Mucosa of descending colon (tissue), 3 donors: Measurements from ENCODE around the gene SDK2. TPM values are rescaled to one million over a fixed set of nuclear protein-coding genes. Genes with fewer than 3 reads are reported as not detected.
A peak's percentile ranks its signal among the peaks of the same experiment; 100 is the strongest.
"Not testable (repeated sequence)": the region's sequence is repeated elsewhere in the genome, so short reads cannot be mapped to it uniquely, and the experiment has no call there.

Source experiments
- ATAC-seq: fragments of 200-7000 bp; cut with Tn5 transposase; one replicate; pipeline ENCODE4 v1.9.1; 2020; ENCODE audit warnings: mild to moderate bottlenecking, moderate library complexity
- DNase-seq, 3 donors: peaks; one replicate each; pipeline ENCODE4 v3.0.0-alpha.2; 2020
- H3K36me3 ChIP-seq: fragments of 200-600 bp; one replicate; pipeline ENCODE4 v1.8.0; 2021; ENCODE audit warnings: low read depth, mild to moderate bottlenecking
- H3K4me1 ChIP-seq: fragments of 200-600 bp; one replicate; pipeline ENCODE4 v1.8.0; 2021; ENCODE audit warnings: low read depth, mild to moderate bottlenecking
- H3K4me3 ChIP-seq: fragments of 200-600 bp; one replicate; pipeline ENCODE4 v1.8.0; 2021; ENCODE audit warnings: mild to moderate bottlenecking
- H3K9me3 ChIP-seq: fragments of 200-600 bp; one replicate; pipeline ENCODE4 v1.8.0; 2021; ENCODE audit warnings: mild to moderate bottlenecking
- intact Hi-C, 2 donors: fragments of 100-400 bp; cut with DNase I in 1 of 2; cut with micrococcal nuclease in 1 of 2; formaldehyde crosslinking; loops; one replicate each; pipeline versions ENCODE4 v1.11.0 to v1.11.1; 2022; cut with DNase I, micrococcal nuclease
- total RNA-seq, 3 donors: library from RNA; stranded (reverse); fragmentation: NEBNext Ultra II Directional in 2 of 3; extraction: Animal tissue kit (Norgen Biotek cat#: 25700) in 2 of 3; gene quantifications; one replicate each; pipeline versions ENCODE4 v1.2.1 to v1.2.4, GENCODE V29; 2021 to 2023
- TF ChIP-seq, protein P1 (sequence below): fragments of 200-600 bp; IDR thresholded peaks from one replicate; pipeline ENCODE4 v1.8.0; 2022; ENCODE audit warnings: antibody characterized with exemption, mild to moderate bottlenecking
- donor health status: DM: no; HTN: no; CAD: no; lungs with moderate emphysema.
- donor health status: DM: no; HTN: no; CAD: no.
- donor health status: DM: no; HTN: yes; CAD: no.

SDK2 gene
- total RNA-seq, 3 donors from 2014 or later = 1.2 to 1.6 (median 1.3) TPM

DNA sequence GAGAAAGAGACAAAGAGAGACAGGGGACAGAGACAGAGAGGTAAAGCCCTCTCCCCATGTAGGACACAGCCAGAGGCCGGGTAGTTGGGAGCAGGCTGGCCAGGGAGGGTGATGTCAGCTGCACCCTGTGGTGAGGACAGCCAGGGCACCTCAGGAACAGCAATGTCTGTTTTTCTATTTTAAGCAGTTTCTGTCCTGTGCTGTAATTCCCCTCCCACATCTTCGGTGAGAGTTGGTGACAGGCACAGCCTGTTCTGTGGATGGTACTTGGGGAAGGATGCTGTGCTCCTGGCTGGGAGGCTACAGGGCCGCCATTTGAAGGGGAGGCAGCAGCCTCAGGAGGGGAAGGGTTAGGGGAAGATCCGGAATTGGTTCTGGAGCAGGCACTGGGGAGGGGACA lies 163.5 kb downstream of the SDK2 start:
- H3K36me3 ChIP-seq = no peaks in the 10 kb centered on the region
- no peaks in the 10 kb centered on the region for H3K4me1 ChIP-seq
- TF ChIP-seq, protein P1, sequence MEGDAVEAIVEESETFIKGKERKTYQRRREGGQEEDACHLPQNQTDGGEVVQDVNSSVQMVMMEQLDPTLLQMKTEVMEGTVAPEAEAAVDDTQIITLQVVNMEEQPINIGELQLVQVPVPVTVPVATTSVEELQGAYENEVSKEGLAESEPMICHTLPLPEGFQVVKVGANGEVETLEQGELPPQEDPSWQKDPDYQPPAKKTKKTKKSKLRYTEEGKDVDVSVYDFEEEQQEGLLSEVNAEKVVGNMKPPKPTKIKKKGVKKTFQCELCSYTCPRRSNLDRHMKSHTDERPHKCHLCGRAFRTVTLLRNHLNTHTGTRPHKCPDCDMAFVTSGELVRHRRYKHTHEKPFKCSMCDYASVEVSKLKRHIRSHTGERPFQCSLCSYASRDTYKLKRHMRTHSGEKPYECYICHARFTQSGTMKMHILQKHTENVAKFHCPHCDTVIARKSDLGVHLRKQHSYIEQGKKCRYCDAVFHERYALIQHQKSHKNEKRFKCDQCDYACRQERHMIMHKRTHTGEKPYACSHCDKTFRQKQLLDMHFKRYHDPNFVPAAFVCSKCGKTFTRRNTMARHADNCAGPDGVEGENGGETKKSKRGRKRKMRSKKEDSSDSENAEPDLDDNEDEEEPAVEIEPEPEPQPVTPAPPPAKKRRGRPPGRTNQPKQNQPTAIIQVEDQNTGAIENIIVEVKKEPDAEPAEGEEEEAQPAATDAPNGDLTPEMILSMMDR = no peak
- ATAC-seq = no peak
- peaks cover 4% of the 10 kb centered on the region for H3K9me3 ChIP-seq
- H3K4me3 ChIP-seq = no peak overlapping the region
- intact Hi-C loops = no loop called here
- DNase-seq = no peak

DNA sequence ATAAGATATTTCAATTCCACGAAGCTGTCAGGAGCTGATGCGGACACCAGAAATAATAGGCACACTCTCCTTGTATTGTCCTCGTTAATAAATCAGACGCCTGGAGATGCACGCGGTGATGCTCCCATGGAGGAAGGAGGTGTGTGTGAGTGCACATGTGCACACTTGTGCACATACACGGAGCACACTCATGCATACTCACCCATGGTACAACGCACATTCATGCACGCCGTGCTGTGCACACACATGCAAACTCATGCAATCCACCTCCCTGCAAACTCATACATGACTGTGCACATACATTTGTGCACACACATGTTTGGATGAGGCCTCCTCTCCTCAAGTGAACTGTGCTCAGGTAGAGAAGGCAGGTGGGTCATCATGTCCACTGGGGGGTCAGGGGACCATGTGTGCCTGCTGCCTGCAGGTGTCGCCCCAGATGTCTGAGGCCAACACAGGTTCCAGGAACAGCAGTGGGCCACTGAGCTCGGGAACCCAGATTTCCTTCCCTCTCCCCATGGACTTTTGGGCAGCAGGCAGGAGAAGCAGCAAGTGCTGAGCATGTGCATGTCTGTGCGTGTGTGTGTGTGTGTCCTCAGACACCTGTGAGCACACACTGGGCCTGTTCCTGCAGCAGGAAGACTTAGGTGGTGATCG lies 165.3 kb downstream of the SDK2 start:
- TF ChIP-seq, protein P1 = no peak
- Histone ChIP-seq H3K36me3 (no peaks in the 10 kb centered on the region), H3K4me3 (no peak overlapping the region), H3K9me3 (no peaks in the 10 kb centered on the region), H3K4me1 (no peaks in the 10 kb centered on the region)
- no peak for ATAC-seq
- DNase-seq = no peak
- intact Hi-C loops = no loop called here

DNA sequence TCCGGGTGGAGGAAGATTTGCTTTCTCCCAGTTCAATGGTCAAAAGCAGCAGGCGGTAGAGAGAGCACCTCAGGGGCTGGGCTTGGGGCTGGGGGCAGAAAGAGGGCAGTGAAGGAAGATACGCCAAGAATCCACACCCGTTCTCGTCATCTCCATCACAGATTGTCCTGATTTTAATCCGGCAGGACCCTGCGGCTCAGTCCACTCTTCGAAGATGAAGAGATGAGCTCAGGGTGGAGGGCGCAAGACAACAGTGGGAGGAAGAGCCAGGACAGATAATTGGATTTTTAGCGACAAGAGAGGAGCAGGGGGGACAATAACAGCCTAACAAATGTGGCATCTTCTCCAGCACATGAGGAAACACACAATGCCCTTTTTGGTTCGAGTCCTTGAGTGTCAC lies 165.9 kb downstream of the SDK2 start:
- intact Hi-C loops = no loop called here
- H3K36me3 ChIP-seq = no peaks in the 10 kb centered on the region
- TF ChIP-seq, protein P1 = no peak
- no peaks in the 10 kb centered on the region for H3K9me3 ChIP-seq
- H3K4me1 ChIP-seq = no peaks in the 10 kb centered on the region
- H3K4me3 ChIP-seq = no peak overlapping the region
- DNase-seq (no peak), ATAC-seq (no peak)

DNA sequence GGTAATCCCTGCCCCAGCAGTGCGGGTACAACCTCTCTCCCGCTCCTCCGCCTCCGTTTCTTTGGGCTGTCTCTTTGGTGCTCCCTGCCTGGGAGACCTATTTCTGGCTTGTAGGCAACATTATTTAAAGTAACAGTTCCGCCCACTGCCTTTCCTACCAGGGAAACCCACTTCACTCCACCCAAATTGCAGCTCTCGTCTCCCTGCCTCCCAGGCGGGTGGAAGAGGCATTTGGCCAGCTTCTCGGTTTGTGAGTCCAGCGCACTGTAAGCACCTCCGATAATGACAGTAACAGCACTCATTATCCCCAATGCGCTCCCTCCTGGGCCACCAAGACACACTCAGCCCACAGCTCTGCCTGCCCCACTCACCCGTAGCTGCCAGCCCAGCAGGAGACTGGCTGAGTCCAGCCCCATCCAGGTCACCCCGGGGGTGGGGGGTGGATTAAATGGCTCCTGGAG lies 167.3 kb downstream of the SDK2 start:
- no peak for DNase-seq
- TF ChIP-seq, protein P1 = no peak
- H3K36me3 ChIP-seq = no peaks in the 10 kb centered on the region
- no peak for ATAC-seq
- no peaks in the 10 kb centered on the region for H3K9me3 ChIP-seq
- intact Hi-C loops = no loop called here
- no peak overlapping the region for H3K4me3 ChIP-seq
- H3K4me1 ChIP-seq = no peaks in the 10 kb centered on the region

DNA sequence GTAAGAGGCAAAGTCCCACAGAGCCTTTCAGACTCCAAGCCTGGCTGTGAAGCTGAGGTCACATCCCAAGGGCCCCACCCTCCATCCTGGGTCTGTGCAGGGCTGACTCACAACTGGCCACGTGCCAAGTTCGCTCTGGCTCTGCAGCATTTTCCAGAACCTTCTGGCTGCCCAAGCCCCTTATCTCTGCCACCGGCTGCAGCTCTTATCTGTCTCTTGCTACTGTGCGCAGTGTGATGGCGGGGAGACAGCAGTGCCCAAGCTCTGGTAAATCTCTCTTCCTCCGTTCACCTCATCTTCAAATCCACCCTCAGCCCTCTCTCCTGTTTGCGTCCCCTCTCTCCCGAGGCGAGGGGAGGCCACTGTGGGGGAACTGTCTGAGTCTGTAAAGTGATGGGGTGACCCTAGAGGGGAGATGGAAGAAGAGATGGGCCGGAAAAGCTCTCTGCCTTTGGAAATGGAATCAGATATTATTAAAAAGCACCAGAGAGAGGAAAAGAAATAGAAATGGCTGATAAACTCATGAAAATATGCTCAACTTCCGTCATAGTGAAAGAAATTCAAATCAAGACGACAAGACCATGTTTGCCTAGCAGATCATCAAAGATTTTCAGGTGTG lies 169.8 kb downstream of the SDK2 start:
- intact Hi-C loops = no loop called here
- H3K36me3 ChIP-seq = no peaks in the 10 kb centered on the region
- TF ChIP-seq, protein P1 = no peak
- H3K9me3 ChIP-seq = no peaks in the 10 kb centered on the region
- H3K4me1 ChIP-seq = no peaks in the 10 kb centered on the region
- DNase-seq (peak; percentile 66 to 71 (median 71)), ATAC-seq (peak; percentile 84)
- no peak overlapping the region for H3K4me3 ChIP-seq

DNA sequence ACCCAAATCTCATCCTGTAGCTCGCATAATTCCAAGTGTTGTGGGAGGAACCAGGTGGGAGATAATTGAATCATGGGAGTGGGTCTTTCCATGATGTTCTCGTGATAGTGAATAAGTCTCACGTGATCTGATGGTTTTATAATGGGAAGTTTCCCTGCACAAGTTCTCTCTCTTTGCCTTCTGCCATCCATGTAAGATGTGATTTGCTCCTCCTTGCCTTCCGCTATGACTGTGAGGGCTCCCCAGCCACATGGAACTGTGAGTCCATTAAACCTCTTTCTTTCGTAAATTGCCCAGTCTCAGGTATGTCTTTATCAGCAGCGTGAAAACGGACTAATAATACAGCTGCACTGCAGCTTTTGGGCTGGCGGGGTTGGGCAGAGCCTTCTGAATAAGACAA lies 171.5 kb downstream of the SDK2 start:
- H3K4me3 ChIP-seq, DNase-seq, ATAC-seq, H3K4me1 ChIP-seq, intact Hi-C loops, H3K9me3 ChIP-seq, H3K36me3 ChIP-seq: not testable (repeated sequence)
